Muscle layer of colon (tissue), 2 donors: Measurements from ENCODE around the gene PPRC1.
A peak's percentile ranks its signal among the peaks of the same experiment; 100 is the strongest.

Experiments used
- H3K27ac ChIP-seq: one replicate; pipeline ENCODE4 v1.7.0; 2013; ENCODE audit warnings: low read depth, mild to moderate bottlenecking, low read length, moderate library complexity
- H3K27me3 ChIP-seq, 2 donors: one replicate each; pipeline ENCODE4 v1.7.0; 2013; ENCODE audit warnings: low read length in 2 of 2, mild to moderate bottlenecking in 2 of 2; ENCODE audit not compliant: insufficient read depth in 2 of 2, control insufficient read depth in 1 of 2
- H3K36me3 ChIP-seq: one replicate; pipeline ENCODE4 v1.7.0; 2013; ENCODE audit warnings: mild to moderate bottlenecking, low read length; ENCODE audit not compliant: insufficient read depth
- H3K4me1 ChIP-seq: one replicate; pipeline ENCODE4 v1.7.0; 2013; ENCODE audit warnings: mild to moderate bottlenecking, low read length; ENCODE audit not compliant: insufficient read depth
- H3K4me3 ChIP-seq, 2 donors: one replicate each; pipeline ENCODE4 v1.7.0; 2013; ENCODE audit warnings: low read length in 2 of 2, low read depth in 1 of 2, mild to moderate bottlenecking in 1 of 2, moderate library complexity in 1 of 2
- H3K9ac ChIP-seq: one replicate; pipeline ENCODE4 v1.7.0; 2013; ENCODE audit warnings: low read length
- H3K9me3 ChIP-seq: one replicate; pipeline ENCODE4 v1.7.0; 2013; ENCODE audit warnings: mild to moderate bottlenecking, low read length
- donor health status: abdominal sarcoma.
- donor health status: Adenocarcinoma of cecum.

The PPRC1 gene

DNA sequence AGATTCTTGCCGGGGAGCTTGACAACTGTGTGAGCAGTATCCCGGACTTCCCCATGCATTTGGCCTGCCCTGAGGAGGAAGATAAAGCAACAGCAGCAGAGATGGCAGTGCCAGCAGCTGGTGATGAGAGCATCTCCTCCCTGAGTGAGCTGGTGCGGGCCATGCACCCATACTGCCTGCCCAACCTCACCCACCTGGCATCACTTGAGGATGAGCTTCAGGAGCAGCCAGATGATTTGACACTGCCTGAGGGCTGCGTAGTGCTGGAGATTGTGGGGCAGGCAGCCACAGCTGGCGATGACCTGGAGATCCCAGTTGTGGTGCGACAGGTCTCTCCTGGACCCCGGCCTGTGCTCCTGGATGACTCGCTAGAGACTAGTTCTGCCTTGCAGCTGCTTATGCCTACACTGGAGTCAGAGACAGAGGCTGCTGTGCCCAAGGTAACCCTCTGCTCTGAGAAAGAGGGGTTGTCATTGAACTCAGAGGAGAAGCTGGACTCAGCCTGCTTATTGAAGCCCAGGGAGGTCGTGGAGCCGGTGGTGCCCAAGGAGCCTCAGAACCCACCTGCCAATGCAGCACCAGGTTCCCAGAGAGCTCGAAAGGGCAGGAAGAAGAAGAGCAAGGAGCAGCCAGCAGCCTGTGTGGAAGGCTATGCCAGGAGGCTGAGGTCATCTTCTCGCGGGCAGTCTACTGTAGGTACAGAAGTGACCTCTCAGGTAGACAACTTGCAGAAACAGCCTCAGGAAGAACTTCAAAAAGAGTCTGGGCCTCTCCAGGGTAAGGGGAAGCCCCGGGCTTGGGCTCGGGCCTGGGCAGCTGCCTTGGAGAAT, 6.7 kb downstream of the PPRC1 start:
- H3K36me3 ChIP-seq: peaks cover 56% of the 10 kb centered on the region
- H3K9me3 ChIP-seq: no peaks in the 10 kb centered on the region
- H3K4me3 ChIP-seq: no peak overlapping the region
- H3K9ac ChIP-seq: no peak overlapping the region
- H3K27me3 ChIP-seq: no peaks in the 10 kb centered on the region
- H3K27ac ChIP-seq: no peak overlapping the region
- H3K4me1 ChIP-seq: peaks cover 18% of the 10 kb centered on the region

DNA sequence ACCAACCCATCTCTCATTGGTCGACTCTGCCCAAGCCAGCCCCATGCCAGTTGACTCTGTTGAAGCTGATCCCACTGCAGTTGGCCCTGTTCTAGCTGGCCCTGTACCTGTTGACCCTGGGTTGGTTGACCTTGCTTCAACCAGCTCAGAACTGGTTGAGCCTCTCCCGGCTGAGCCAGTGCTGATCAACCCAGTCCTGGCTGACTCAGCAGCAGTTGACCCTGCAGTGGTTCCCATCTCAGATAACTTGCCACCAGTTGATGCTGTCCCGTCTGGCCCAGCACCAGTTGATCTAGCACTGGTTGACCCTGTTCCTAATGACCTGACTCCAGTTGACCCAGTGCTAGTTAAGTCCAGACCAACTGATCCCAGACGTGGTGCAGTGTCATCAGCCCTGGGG, 7.4 kb downstream of the PPRC1 start:
- Histone ChIP-seq H3K27me3 (no peaks in the 10 kb centered on the region), H3K4me3 (no peak overlapping the region), H3K9ac (no peak overlapping the region), H3K4me1 (peaks cover 14% of the 10 kb centered on the region), H3K27ac (no peak overlapping the region), H3K9me3 (no peaks in the 10 kb centered on the region), H3K36me3 (peaks cover 59% of the 10 kb centered on the region)

DNA sequence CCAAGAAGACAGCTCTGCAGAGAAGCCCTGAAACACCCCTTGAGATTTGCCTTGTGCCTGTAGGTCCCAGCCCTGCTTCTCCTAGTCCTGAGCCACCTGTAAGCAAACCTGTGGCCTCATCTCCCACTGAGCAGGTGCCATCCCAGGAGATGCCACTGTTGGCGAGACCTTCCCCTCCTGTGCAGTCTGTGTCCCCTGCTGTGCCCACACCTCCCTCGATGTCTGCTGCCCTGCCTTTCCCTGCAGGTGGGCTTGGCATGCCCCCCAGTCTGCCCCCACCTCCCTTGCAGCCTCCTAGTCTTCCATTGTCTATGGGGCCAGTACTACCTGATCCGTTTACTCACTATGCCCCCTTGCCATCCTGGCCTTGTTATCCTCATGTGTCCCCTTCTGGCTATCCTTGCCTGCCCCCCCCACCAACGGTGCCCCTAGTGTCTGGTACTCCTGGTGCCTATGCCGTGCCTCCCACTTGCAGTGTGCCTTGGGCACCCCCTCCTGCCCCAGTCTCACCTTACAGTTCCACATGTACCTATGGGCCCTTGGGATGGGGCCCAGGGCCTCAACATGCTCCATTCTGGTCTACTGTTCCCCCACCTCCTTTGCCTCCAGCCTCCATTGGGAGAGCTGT, 8.2 kb downstream of the PPRC1 start:
- no peaks in the 10 kb centered on the region for H3K9me3 ChIP-seq
- H3K4me1 ChIP-seq: peaks cover 8% of the 10 kb centered on the region
- no peak overlapping the region for H3K27ac ChIP-seq
- H3K4me3 ChIP-seq: no peak overlapping the region
- H3K27me3 ChIP-seq: no peaks in the 10 kb centered on the region
- peaks cover 59% of the 10 kb centered on the region for H3K36me3 ChIP-seq
- H3K9ac ChIP-seq: no peak overlapping the region

DNA sequence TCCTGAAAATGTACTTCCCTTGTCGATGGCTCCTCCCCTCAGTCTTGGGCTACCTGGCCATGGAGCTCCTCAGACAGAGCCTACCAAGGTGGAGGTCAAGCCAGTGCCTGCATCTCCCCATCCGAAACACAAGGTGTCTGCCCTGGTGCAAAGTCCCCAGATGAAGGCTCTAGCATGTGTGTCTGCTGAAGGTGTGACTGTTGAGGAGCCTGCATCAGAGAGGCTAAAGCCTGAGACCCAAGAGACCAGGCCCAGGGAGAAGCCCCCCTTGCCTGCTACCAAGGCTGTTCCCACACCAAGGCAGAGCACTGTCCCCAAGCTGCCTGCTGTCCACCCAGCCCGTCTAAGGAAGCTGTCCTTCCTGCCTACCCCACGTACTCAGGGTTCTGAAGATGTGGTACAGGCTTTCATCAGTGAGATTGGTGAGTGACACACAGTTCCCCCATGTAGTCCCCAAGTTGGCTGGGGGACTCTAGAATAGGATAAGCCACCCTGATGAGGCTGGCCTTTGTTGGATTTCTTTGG, 8.8 kb downstream of the PPRC1 start:
- Histone ChIP-seq H3K4me1 (peaks cover 5% of the 10 kb centered on the region), H3K36me3 (peaks cover 61% of the 10 kb centered on the region)

DNA sequence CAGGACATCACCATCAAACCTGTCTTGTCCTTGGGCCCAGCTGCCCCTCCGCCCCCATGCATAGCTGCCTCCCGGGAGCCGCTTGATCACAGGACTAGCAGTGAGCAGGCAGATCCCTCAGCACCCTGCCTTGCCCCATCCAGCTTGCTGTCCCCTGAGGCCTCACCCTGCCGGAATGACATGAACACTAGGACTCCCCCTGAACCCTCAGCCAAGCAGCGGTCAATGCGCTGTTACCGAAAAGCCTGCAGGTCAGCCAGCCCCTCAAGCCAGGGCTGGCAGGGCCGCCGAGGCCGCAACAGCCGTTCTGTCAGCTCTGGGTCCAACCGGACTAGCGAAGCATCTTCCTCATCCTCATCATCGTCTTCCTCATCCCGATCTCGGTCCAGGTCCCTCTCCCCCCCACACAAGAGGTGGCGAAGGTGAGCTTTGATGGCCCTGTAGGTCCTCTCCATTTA, 14.2 kb downstream of the PPRC1 start:
- H3K9ac ChIP-seq: no peak overlapping the region
- no peaks in the 10 kb centered on the region for H3K27me3 ChIP-seq
- no peaks in the 10 kb centered on the region for H3K9me3 ChIP-seq
- H3K4me3 ChIP-seq: no peak overlapping the region
- peaks cover 56% of the 10 kb centered on the region for H3K36me3 ChIP-seq
- no peaks in the 10 kb centered on the region for H3K4me1 ChIP-seq
- H3K27ac ChIP-seq: no peak overlapping the region

More for the DNA sequence above, 8.8 kb downstream of the PPRC1 start:
- no peaks in the 10 kb centered on the region for H3K9me3 ChIP-seq
- no peak overlapping the region for H3K27ac ChIP-seq
- H3K9ac ChIP-seq: no peak overlapping the region
- H3K27me3 ChIP-seq: no peaks in the 10 kb centered on the region
- no peak overlapping the region for H3K4me3 ChIP-seq

DNA sequence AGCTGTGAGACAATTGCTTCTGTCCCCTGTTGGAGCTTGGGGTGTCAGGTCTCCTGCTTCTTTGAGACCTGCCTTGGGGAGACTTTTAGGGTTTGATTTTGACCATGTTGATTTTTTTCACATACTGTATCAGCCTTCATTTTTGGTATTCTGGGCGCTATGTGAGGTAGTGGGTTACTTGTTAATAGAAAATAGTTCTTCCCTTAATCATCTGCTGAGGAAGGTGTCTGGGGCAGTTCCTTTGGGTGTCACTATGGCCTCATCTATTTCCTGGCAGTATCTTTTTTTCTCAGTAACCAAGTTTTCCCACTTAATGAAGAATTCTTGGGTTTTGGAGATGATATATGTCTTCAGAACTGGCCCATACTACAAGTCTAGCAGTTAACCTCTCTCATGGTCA, 14.7 kb downstream of the PPRC1 start:
- Histone ChIP-seq H3K4me3 (no peak overlapping the region), H3K27ac (no peak overlapping the region), H3K36me3 (peaks cover 56% of the 10 kb centered on the region), H3K9ac (no peak overlapping the region), H3K27me3 (no peaks in the 10 kb centered on the region), H3K4me1 (peaks cover under 1% of the 10 kb centered on the region), H3K9me3 (no peaks in the 10 kb centered on the region)

DNA sequence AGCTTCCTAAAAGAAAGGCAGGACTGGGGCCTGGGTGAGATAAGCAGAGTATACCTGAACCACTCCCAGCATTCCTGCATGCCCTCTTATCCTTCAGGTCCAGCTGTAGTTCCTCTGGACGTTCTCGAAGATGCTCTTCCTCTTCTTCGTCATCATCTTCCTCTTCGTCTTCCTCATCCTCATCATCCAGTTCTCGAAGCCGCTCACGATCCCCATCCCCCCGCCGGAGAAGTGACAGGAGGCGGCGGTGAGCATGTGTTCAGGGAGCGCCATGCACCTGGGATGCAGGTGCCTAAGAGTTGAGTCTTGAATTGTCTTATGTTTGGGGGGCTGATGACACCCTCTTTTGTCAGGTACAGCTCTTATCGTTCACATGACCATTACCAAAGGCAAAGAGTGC, 15.4 kb downstream of the PPRC1 start:
- Histone ChIP-seq H3K9me3 (no peaks in the 10 kb centered on the region), H3K27ac (no peak overlapping the region), H3K36me3 (peaks cover 51% of the 10 kb centered on the region), H3K27me3 (no peaks in the 10 kb centered on the region), H3K4me3 (no peak overlapping the region), H3K4me1 (peaks cover 8% of the 10 kb centered on the region), H3K9ac (no peak overlapping the region)

DNA sequence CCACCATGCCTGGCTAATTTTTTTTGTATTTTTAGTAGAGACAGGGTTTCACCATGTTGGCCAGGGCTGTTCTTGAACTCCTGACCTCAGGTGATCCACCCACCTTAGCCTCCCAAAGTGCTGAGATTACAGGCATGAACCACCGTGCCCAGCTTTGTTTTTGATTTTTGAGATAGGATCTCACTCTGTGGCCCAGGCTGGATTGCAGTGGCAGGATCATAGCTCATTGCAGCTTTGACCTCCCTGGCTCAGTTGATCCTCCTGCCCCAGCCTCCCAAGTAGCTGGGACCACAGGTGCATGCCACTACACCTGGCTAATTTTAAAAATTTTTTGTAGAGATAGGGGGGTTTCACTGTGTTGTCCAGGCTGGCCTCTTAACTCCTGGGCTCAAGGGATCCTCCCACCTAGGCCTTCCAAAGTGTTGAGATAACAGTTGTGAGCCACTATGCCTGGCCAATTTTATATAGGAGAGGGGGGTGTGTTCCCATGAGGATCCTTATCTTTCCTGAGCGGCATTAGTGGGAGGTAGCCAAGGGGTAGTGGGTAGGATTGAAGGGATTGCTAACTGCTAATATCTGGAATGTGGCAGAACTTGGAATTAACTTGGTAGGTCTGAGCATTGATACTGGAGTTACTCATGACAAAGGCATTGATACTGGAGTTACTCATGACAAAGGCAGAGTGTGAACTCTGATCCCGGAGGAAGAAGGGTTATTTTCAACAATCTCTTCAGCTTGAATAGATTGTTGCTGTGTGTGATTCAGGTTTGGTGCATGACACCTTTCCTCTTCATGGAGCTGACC, 18.3 kb downstream of the PPRC1 start:
- peaks cover 38% of the 10 kb centered on the region for H3K36me3 ChIP-seq
- H3K9ac ChIP-seq: peak overlapping the region; percentile 7
- H3K4me3 ChIP-seq: peak overlapping the region; percentile 43 to 97

DNA sequence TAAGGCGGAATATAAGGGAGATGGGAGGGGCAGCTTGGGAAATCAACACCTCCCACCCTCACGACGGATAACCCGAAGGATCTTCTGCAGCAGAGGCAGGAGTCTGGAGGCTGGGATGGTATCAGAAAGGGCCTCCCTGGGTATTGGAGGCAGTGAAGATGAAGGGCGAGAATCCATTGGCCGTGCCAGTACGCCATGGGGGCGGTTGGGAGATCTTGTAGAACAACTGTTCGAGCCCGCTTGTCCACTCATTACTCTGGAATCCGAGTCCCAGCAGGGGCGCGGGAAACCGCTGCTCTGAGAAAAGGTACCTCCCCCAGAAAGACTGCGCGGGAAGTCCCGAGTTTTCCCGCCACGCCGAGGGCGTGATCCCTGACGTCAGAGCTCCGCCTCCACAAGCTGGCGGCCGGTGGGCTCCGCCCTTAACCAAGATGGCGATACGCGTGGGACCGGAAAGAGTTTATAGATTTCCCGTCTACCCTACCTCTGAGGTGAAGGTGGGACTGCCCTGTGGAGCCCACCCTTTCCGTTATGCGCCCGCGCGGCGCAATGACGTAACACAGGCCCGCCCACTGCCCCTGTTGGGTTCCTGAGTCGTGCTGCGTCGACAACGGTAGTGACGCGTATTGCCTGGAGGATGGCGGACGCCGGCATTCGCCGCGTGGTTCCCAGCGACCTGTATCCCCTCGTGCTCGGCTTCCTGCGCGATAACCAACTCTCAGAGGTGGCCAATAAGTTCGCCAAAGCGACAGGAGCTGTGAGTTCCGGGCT, 19.1 kb downstream of the PPRC1 start, which contains the start of gene NOLC1:
TSS of gene NOLC1 (plus strand) at position 616 of the 771 bp plus-strand sequence. CDS start at position 638, 22 bp downstream.
- Histone ChIP-seq H3K27me3 (no peaks in the 10 kb centered on the region), H3K9ac (peak within 1 kb of the TSS; percentile 84), H3K4me1 (peaks cover 10% of the 10 kb centered on the region), H3K4me3 (peak within 1 kb of the TSS; percentile 89 to 97), H3K36me3 (peaks cover 34% of the 10 kb centered on the region), H3K9me3 (no peaks in the 10 kb centered on the region), H3K27ac (peak within 1 kb of the TSS; percentile 96)

More for the DNA sequence above, 18.3 kb downstream of the PPRC1 start:
- peak overlapping the region; percentile 96 for H3K27ac ChIP-seq
- no peaks in the 10 kb centered on the region for H3K27me3 ChIP-seq
- no peaks in the 10 kb centered on the region for H3K9me3 ChIP-seq
- H3K4me1 ChIP-seq: peaks cover 10% of the 10 kb centered on the region

DNA sequence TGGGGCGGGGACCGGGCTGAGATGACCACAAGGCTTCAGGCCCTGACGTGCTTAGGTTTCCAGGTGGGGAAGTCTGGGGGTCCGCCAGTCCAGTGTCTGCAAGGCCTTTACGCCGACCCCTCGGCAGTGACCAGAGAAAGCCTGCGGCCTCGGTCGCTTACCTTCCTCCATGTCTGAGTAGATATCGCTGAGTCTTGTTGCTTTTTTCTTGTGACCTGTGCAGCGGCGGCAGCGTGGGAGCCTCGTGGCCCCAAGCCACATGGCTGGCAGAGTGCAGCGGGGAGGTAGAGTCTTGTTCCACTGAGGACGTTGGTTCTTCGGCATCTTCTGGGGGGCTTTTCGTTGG, 19.7 kb downstream of the PPRC1 start:
- Histone ChIP-seq H3K27me3 (no peaks in the 10 kb centered on the region), H3K27ac (peak overlapping the region; percentile 96), H3K4me3 (peak overlapping the region; percentile 89 to 97), H3K4me1 (peaks cover 10% of the 10 kb centered on the region), H3K9ac (peak overlapping the region; percentile 84), H3K36me3 (peaks cover 34% of the 10 kb centered on the region), H3K9me3 (no peaks in the 10 kb centered on the region)
